Psoas muscle (tissue), 8 donors: ENCODE results near the gene NMRK2. TPM values are rescaled to one million over a fixed set of nuclear protein-coding genes. Genes with fewer than 3 reads are reported as not detected.
A peak's percentile ranks its signal among the peaks of the same experiment; 100 is the strongest.

Experiments used
- ATAC-seq, 4 donors: fragments of 200-7000 bp; cut with Tn5 transposase; one replicate each; pipeline ENCODE4 v1.9.1; 2020; ENCODE audit warnings: moderate library complexity in 3 of 4, mild to moderate bottlenecking in 2 of 4
- DNase-seq, 2 donors: peaks; one replicate each; pipeline ENCODE4 v3.0.0-alpha.2; 2020
- H3K27ac ChIP-seq: fragments of 200-600 bp; one replicate; pipeline ENCODE4 v1.8.0; 2022
- H3K27me3 ChIP-seq, 3 donors: fragments of 200-600 bp in 1 of 3; one replicate each; pipeline versions ENCODE4 v1.6.1 to v1.8.0; 2013 to 2022; ENCODE audit warnings: low read length in 2 of 3, mild to moderate bottlenecking in 2 of 3, moderate library complexity in 1 of 3; ENCODE audit not compliant: insufficient read depth in 3 of 3
- H3K36me3 ChIP-seq, 2 donors: fragments of 200-600 bp in 1 of 2; one replicate each; pipeline versions ENCODE4 v1.6.1 to v1.8.0; 2013 to 2022; ENCODE audit warnings: low read depth in 1 of 2, mild to moderate bottlenecking in 1 of 2, moderate library complexity in 1 of 2; ENCODE audit not compliant: insufficient read depth in 1 of 2
- H3K4me1 ChIP-seq: fragments of 200-600 bp; one replicate; pipeline ENCODE4 v1.8.0; 2022
- H3K4me3 ChIP-seq: fragments of 200-600 bp; one replicate; pipeline ENCODE4 v1.8.0; 2022; ENCODE audit warnings: mild to moderate bottlenecking
- H3K9me3 ChIP-seq: fragments of 200-600 bp; one replicate; pipeline ENCODE4 v1.8.0; 2022
- WGBS, 3 donors: extraction: QIAGEN DNeasy Blood & Tissue Kit; methylation state at CpG; one replicate each; pipeline versions ENCODE4 v1.1.6 to v1.1.7; 2013; 5-methylcytosine and 5-hydroxymethylcytosine counted together
- intact Hi-C, 2 donors: fragments of 100-400 bp; cut with DNase I; formaldehyde crosslinking; loops; one replicate each; pipeline versions ENCODE4 v1.11.0 to v1.14.2; 2022
- polyA plus RNA-seq, 3 donors: library from polyadenylated mRNA; stranded (reverse); fragments of 200-250 nt; gene quantifications; one replicate each; pipeline ENCODE4 v1.2.3, GENCODE V29; 2013
- total RNA-seq, 4 donors: library from RNA; stranded (reverse); fragmentation: NEBNext Ultra II Directional in 2 of 4; extraction: Animal tissue kit (Norgen Biotek cat#: 25700) in 2 of 4; gene quantifications; one replicate each; pipeline versions ENCODE4 v1.2.1 to v1.2.4, GENCODE V29; 2021 to 2023
- TF ChIP-seq, protein P1 (sequence below): fragments of 200-600 bp; IDR thresholded peaks from one replicate; pipeline ENCODE4 v1.8.0; 2022; ENCODE audit warnings: antibody characterized with exemption
- donor health status: healthy with polysubstance abuse.
- donor health status: DM: no; HTN: no; CAD: no; lungs with moderate emphysema.
- donor health status: Bipolar disorder and iron deficiency.
- donor health status: healthy.
- donor health status: DM: yes; HTN: yes; CAD: no.
- donor health status: DM: no; HTN: no; CAD: no.
- donor health status: DM: no; HTN: no; CAD: no.
- donor health status: DM: yes; HTN: yes; CAD: no.

Gene NMRK2
- total and polyA plus RNA-seq, 7 donors, result 9.0 to 755 (median 94.5) TPM

DNA sequence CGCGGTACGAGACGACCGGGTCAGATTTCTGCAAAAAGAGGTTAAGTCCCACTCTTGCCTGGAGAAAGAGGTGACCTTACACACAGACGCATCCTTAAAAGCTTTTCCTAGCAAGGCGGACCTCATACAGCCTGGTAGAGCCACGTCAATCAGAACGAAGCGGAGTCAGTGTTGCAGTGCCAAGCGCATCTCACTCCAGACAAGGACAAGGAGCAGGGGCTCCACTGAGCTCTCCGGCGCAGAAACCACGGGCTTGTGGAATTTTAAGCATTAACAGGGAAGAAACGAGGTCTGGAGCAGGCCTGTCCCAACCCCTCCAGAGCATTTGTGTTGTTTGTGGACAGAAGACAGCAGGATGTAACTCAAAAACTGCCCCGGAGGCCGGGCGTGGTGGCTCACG lies 45.3 kb downstream of the NMRK2 start:
- H3K4me3 ChIP-seq, result no peak overlapping the region
- H3K27ac ChIP-seq, result peak overlapping the region; percentile 15
- ATAC-seq (no peak), DNase-seq (no peak)
- H3K36me3 ChIP-seq, result peaks cover 29 to 83% of the 10 kb centered on the region in 2 donors
- intact Hi-C loops, result no loop called here
- peaks cover 21% of the 10 kb centered on the region for H3K4me1 ChIP-seq
- H3K27me3 ChIP-seq, result no peaks in the 10 kb centered on the region
- H3K9me3 ChIP-seq, result no peaks in the 10 kb centered on the region
- TF ChIP-seq, protein P1, sequence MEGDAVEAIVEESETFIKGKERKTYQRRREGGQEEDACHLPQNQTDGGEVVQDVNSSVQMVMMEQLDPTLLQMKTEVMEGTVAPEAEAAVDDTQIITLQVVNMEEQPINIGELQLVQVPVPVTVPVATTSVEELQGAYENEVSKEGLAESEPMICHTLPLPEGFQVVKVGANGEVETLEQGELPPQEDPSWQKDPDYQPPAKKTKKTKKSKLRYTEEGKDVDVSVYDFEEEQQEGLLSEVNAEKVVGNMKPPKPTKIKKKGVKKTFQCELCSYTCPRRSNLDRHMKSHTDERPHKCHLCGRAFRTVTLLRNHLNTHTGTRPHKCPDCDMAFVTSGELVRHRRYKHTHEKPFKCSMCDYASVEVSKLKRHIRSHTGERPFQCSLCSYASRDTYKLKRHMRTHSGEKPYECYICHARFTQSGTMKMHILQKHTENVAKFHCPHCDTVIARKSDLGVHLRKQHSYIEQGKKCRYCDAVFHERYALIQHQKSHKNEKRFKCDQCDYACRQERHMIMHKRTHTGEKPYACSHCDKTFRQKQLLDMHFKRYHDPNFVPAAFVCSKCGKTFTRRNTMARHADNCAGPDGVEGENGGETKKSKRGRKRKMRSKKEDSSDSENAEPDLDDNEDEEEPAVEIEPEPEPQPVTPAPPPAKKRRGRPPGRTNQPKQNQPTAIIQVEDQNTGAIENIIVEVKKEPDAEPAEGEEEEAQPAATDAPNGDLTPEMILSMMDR, result no peak
- WGBS, 3 donors, result 88 to 93% (median 90%) methylated on average over 19 of the region's 19 CpGs

GRCh38 chr19:3979289-3979673 lies 46.4 kb downstream of the NMRK2 start:
- Histone ChIP-seq H3K27ac (no peak overlapping the region), H3K9me3 (no peaks in the 10 kb centered on the region), H3K27me3 (no peaks in the 10 kb centered on the region), H3K4me1 (peaks cover 30% of the 10 kb centered on the region), H3K4me3 (no peak overlapping the region), H3K36me3 (peaks cover 38 to 94% of the 10 kb centered on the region in 2 donors)
- DNase-seq (no peak), ATAC-seq (no peak)
- WGBS, 3 donors, result 89 to 93% (median 92%) methylated on average over 16 to 18 of the region's 18 CpGs
- intact Hi-C loops, result no loop called here
- TF ChIP-seq, protein P1, result no peak

DNA sequence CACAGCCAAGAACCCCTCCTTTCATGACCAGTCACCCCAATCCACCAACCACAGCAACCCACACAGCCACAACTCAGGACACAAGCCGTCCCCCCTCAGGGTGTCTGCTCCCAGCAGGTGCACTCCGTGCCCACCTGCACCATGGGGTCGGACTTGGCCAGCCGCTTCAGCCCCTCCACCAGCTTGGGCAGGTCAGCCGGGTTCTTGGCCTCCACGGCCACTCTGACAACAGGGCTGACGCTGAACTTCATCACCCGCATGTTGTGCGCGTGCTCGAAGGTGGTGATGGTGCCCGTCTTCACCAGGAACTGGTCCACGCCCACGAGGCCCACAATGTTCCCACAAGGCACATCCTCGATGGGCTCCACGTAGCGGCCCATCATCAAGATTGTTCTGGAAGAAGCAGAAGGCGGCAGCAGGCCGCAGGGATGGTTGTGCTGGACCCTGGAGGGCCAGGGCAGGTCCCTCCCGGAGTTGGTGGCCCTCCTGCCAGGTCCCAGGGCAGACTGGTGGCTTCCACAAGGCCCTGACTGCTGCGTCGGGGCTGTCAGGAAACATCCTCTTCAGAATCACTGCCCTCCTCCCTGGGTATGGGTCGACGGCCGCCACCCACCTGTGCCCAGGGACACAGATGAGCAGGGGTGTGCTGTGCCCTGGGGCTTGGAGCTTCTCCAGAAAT lies 46.9 kb downstream of the NMRK2 start:
- Histone ChIP-seq H3K27me3 (no peaks in the 10 kb centered on the region), H3K9me3 (no peaks in the 10 kb centered on the region), H3K4me1 (peaks cover 30% of the 10 kb centered on the region), H3K36me3 (peaks cover 40 to 97% of the 10 kb centered on the region in 2 donors), H3K27ac (peak overlapping the region; percentile 21), H3K4me3 (no peak overlapping the region)
- 86 to 87% (median 87%) methylated on average over 24 to 25 of the region's 25 CpGs for WGBS, 3 donors
- DNase-seq, result no peak
- ATAC-seq, result no peak
- TF ChIP-seq, protein P1, result no peak
- intact Hi-C loops, result loop anchor here in 1 of 2 donors (5.0 to 10.0 kb wide), 2 partner anchors 82 to 225 kb away; no protein-coding TSS in a partner anchor

GRCh38 chr19:3980353-3981251 lies 47.7 kb downstream of the NMRK2 start:
- Histone ChIP-seq H3K4me3 (no peak overlapping the region), H3K9me3 (no peaks in the 10 kb centered on the region), H3K4me1 (peaks cover 30% of the 10 kb centered on the region), H3K27ac (peak overlapping the region; percentile 21), H3K36me3 (peaks cover 40 to 90% of the 10 kb centered on the region in 2 donors), H3K27me3 (no peaks in the 10 kb centered on the region)
- WGBS, 3 donors, result 77 to 83% (median 80%) methylated on average over 31 of the region's 31 CpGs
- intact Hi-C loops, result loop anchor here in 1 of 2 donors (5.0 to 10.0 kb wide), 2 partner anchors 82 to 224 kb away; no protein-coding TSS in a partner anchor
- ATAC-seq, result no peak
- TF ChIP-seq, protein P1, result no peak
- DNase-seq, result no peak
